Measurements from ENCODE around the gene PIH1D1.
"Not testable (repeated sequence)": the region's sequence is repeated elsewhere in the genome, so short reads cannot be mapped to it uniquely, and the experiment has no call there.

Gene PIH1D1

DNA sequence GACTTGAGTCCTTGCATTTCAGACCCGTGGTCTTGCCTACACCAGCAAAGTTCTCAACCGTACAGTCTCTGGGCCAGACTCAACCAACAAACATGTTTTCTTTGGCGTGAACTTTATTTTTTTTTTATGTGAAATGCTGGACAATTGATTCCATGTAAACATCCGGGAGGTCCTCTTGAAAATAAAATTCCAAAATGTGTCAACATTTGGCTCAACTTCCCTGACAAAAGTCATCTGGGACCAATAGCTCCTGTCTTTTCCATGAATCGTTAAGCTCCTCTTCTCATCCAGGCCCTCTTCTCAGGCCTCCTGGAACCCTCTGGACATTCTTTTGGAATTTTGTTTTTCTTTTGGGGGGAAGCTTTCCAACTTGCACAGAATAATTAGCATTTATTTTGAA is 4.2 kb upstream of the PIH1D1 start:
- DNase-seq (ENCODE audit: low read depth) = no peak

GRCh38 chr19:49453757-49454240 is 2.2 kb upstream of the PIH1D1 start:
- no peak for DNase-seq (ENCODE audit: low read depth)

DNA sequence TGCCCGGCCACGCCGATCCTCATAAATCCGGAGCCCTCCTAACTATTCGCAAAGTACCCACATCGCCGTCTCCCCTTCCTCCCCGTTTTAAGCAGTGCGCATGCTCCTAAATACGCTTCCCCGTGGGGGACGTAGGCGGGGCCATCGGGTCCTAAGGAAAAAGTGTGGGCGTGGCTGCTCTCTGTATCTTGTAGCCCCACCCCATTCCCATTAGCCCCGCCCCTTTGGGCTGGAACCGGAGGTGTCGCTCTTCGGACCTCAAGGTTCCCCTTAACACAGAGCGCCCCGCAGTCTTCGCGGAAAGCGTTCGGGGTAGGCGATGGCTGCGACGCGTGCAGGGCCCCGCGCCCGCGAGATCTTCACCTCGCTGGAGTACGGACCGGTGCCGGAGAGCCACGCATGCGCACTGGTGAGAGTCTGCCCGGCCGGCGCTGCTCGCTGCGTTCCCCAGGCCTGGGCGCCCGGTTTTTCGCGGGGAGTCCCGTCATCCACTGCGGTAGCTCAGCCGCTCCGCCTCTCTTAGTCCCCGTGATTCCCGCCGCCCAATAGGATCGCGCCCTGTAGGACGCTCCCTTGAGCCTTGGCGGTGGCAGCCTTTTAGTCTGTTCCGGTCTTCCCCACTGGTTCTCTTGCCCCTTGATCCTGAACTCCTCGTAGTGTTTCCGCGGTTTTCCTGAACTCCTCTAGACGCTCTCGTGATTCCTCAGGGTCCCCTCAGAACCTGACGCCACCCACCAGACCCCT is 1.6 kb upstream of the PIH1D1 start, which contains the start of gene ALDH16A1:
Gene ALDH16A1 (plus strand): TSS at position 213 of the 744 bp plus-strand sequence. CDS start 107 bp downstream, at position 320.
- DNase-seq (ENCODE audit: low read depth) = peak; percentile 93

- no peak for DNase-seq (ENCODE audit: low read depth)
Measured at GRCh38 chr19:49450405-49450804, 1.2 kb downstream of the PIH1D1 start.

GRCh38 chr19:49448432-49448786 is 3.2 kb downstream of the PIH1D1 start:
- DNase-seq (ENCODE audit: low read depth) = no peak

- DNase-seq (ENCODE audit: low read depth) = no peak
Measured at GRCh38 chr19:49447485-49448431, 3.9 kb downstream of the PIH1D1 start.

DNA sequence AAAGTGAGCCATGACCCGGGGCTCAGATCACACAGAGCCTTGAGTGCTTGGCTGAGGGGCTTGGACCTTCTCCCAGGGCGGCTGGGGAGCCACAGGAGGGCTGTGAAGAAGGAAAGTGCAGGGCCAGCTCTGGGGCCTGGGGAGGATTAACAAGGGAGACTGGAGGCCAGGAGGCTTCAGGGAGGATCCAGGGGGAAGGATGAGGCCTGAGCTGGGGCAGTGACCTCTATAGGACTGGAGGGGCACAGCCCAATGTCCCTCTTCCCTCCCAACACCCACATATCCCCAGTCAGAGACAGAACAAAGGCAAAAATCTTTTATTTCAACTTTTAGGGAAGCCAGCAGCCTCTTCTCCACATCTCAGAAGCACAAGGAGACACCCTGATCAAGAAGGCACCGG is 5.6 kb downstream of the PIH1D1 start:
- DNase-seq (ENCODE audit: low read depth) = no peak

GRCh38 chr19:49444100-49444700 is 7.4 kb downstream of the PIH1D1 start:
- DNase-seq (ENCODE audit: low read depth) = not testable (repeated sequence)

DNA sequence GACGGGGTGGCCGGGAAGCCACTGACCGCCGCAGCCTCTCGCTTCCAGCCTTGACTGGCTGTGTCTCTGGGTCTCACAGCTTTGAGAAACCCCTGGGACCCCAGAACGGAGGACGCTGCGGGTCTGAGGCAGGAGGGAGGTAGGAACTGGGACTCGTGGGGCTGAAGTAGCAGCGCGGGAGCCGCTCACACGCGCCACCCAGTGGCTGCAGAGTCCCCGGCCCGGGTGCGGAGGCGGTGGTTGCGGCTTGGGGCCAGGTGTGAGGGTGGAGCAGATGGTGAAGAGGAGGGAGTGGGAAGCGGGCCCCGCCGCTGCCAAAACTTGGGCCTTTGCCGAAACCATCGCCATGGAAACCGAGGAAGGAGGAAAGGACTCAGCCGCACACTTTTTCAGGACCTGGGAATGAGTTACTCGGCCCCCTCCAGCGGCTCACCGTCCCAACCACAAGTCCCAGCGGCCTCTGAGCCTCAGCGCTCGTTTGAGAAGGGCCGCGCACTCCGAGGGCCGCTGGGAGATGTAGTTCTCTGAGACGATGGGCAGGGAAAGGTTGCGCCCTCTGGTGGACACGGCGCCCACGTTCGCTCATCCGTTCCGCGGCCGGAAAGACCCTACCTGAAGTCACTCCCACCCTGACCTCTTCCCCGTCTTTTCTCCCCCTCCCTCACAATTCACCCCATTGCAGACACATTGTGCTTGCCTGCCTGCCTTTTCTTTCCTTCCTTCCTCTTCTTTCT is 8.1 kb downstream of the PIH1D1 start:
- DNase-seq (ENCODE audit: low read depth) = peak; percentile 89

DNA sequence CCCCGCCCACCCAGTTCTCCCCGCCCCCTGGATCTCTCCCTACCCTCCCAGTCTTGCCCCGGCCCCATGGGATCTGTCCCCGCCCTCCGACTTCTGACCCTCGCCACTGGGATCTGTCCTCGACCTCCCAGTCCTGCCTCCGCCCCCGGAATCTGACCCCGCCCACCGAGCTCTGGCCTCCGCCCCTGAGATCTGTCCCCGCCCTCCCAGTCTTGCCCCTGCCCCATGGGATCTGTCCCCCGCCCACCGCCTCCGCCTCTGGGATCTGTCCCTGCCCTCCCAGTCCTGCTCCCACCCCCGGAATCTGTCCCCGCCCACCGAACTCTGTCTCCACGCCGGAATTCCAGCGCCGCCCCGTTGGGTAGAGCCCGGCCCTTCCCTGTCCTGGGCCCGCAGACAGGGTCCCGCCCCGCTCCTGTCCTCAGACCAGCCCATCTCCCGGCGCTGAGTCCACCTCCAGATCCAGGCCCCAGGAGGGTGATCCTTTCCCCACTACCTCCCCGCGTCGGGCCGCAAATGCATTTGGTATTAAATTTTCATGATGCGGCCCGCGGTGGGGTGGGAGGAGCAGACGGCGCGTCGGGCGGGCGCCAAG is 8.7 kb downstream of the PIH1D1 start:
- peak; percentile 38 for DNase-seq (ENCODE audit: low read depth)

DNA sequence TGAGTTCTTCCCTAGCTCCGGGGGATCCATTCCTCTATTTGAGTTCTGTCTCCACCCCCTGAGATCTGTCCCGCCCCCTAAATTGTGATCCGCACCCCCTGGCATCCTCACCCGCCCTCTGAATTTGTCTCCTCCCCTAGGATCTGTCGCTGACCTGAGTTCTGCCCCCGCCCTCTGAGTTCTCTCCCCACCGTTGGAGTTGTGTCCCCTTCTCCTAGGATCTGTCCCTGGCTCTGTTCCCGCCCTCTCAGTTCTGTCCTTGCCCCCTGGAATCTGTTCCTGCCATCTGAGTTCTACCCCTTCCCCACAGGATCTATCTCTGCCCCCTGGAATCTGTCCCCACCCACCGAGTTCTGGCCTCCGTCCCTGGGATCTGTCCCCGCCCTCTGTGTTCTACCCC is 9.3 kb downstream of the PIH1D1 start:
- no peak for DNase-seq (ENCODE audit: low read depth)

- DNase-seq (ENCODE audit: low read depth) = no peak
Measured at GRCh38 chr19:49441960-49442350, 9.7 kb downstream of the PIH1D1 start.

GRCh38 chr19:49441210-49441959 is 10.2 kb downstream of the PIH1D1 start, which contains the start of gene SLC17A7:
Gene SLC17A7, minus strand, starts transcription at chr19:49441527. Its CDS starts 148 bp downstream, at chr19:49441379.
- no peak for DNase-seq (ENCODE audit: low read depth)

- no peak for DNase-seq (ENCODE audit: low read depth)
Measured at GRCh38 chr19:49440439-49441209, 11.0 kb downstream of the PIH1D1 start.

DNA sequence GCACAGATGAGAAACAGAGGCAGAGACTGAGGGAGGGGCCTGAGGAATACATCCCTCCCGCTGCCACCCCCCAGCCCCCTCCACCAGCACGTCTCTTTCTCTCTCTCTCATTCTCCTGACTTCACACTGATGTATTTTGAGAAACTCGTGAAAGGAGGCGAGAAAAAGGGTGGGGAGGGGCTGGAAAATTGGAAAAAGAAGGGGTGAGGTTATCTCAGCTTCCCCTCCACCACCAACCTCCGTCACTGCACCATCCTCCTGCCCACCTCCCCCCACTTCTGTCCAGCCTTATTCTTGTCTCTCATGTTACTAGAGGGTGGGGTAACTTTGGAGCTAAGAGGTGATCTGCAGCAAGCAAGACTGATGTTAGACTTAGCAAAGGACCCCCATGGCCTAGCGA is 11.8 kb downstream of the PIH1D1 start:
- DNase-seq (ENCODE audit: low read depth) = no peak

DNA sequence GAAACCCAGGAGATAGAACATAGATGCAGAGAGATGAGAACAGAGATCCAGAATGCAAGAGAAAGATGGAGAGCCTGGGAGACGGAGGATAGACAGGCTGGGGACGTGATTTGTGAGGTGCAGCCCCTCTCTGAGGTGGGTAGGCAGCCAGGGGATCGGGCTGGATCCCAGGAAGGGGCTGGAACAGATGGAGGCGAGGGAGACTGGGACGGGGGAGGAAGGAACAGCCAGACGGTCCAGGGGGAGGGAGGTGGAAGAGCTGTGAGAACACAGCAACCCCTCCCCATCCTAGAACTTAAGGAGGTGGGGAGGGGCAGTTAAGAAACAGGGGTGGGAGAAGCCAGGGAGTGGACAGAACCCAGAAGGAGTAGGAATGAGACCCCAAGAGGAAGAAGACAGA is 13.4 kb downstream of the PIH1D1 start:
- DNase-seq (ENCODE audit: low read depth) = no peak

DNA sequence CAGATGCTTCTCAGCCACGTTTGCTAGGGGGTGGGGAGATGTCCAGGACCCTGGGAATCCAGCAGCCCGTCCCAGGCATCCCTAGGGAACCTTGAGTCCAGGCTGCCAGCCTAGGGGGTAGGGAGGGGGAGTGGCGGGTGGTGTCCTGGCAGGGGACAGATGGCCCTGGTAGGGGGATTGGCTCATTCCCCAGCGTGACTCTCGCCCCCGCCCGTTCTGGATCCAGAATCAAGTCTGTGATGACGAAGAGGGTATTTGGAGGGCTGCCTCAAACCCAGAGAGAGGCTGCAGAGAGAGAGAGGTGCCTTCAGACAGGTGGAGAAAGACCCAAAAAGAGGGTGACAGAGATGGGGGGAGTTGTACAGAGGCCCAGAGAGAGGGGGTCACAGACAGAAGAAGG is 14.4 kb downstream of the PIH1D1 start:
- no peak for DNase-seq (ENCODE audit: low read depth)

DNA sequence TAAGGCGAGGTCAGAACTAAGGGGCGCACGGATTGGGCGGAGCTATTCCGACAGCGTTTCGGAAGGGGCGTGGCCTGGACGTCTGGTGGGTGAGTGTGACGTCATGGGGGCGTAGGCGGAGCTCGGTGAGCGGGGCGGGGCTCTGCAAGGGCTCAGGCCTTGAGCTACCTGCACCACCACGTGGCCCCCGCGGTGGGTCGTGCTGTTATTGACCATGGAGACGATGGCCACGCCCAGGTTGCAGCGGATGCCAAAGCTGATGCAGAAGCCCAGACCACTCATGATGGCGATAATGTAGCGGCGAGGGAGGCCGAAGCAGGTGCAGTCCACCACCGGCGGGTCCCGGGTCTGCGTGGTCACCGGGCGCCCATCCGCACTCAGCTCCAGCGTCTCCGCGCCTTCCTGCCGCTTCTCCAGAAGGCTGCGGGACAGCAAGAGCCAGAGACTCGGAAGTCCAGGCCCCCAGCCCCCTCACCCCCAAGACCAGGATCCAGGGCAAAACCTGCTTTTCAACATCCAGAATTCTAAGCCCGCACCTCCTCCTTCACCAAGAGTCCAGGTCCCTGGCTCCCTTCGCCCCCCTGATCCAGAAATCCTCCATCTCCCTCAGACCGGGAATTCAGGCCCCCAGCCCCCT is 15.1 kb downstream of the PIH1D1 start:
- peak; percentile 31 for DNase-seq (ENCODE audit: low read depth)

- DNase-seq (ENCODE audit: low read depth) = no peak
Measured at GRCh38 chr19:49435670-49436069, 15.9 kb downstream of the PIH1D1 start.
